ENCODE data around the gene DAW1. TPM values are rescaled to one million over a fixed set of nuclear protein-coding genes. Genes with fewer than 3 reads are reported as not detected.

DAW1 gene
- total RNA-seq, 1 donor from 2014 or later = not detected

GRCh38 chr2:227826563-227826962 is 44.9 kb upstream of the DAW1 start:
- no peak for TF ChIP-seq CTCF (IDR thresholded peaks at IDR 0.05)
- Histone ChIP-seq H3K27ac (no peak overlapping the region), H3K9me3 (no peaks in the 10 kb centered on the region), H3K4me1 (no peaks in the 10 kb centered on the region), H3K27me3 (no peaks in the 10 kb centered on the region), H3K4me3 (no peak overlapping the region), H3K36me3 (no peaks in the 10 kb centered on the region)
- DNase-seq = no peak
- intact Hi-C loops (cut with DNase I) = no loop called here
- no peak for ATAC-seq

GRCh38 chr2:227827143-227827542 is 44.3 kb upstream of the DAW1 start:
- no peaks in the 10 kb centered on the region for H3K4me1 ChIP-seq
- H3K27me3 ChIP-seq = no peaks in the 10 kb centered on the region
- no peak for TF ChIP-seq CTCF (IDR thresholded peaks at IDR 0.05)
- H3K4me3 ChIP-seq = no peak overlapping the region
- ATAC-seq (peak; percentile 38), DNase-seq (no peak)
- no peaks in the 10 kb centered on the region for H3K9me3 ChIP-seq
- intact Hi-C loops (cut with DNase I) = no loop called here
- no peaks in the 10 kb centered on the region for H3K36me3 ChIP-seq
- no peak overlapping the region for H3K27ac ChIP-seq

- no peak for TF ChIP-seq CTCF (IDR thresholded peaks at IDR 0.05)
- H3K9me3 ChIP-seq = no peaks in the 10 kb centered on the region
- no peak overlapping the region for H3K27ac ChIP-seq
- ATAC-seq (no peak), DNase-seq (no peak)
- no peaks in the 10 kb centered on the region for H3K27me3 ChIP-seq
- intact Hi-C loops (cut with DNase I) = no loop called here
- no peaks in the 10 kb centered on the region for H3K36me3 ChIP-seq
- no peak overlapping the region for H3K4me3 ChIP-seq
- H3K4me1 ChIP-seq = no peaks in the 10 kb centered on the region
Observed at GRCh38 chr2:227828477-227828912, 42.9 kb upstream of the DAW1 start.

- ATAC-seq = no peak
- H3K4me1 ChIP-seq = no peaks in the 10 kb centered on the region
- no peaks in the 10 kb centered on the region for H3K9me3 ChIP-seq
- no peak overlapping the region for H3K4me3 ChIP-seq
- intact Hi-C loops (cut with DNase I) = no loop called here
- no peaks in the 10 kb centered on the region for H3K36me3 ChIP-seq
- H3K27ac ChIP-seq = no peak overlapping the region
- H3K27me3 ChIP-seq = no peaks in the 10 kb centered on the region
- no peak for TF ChIP-seq CTCF (IDR thresholded peaks at IDR 0.05)
- no peak for DNase-seq
Observed at GRCh38 chr2:227829337-227829736, 42.1 kb upstream of the DAW1 start.

GRCh38 chr2:227834423-227834822 is 37.0 kb upstream of the DAW1 start:
- no peaks in the 10 kb centered on the region for H3K9me3 ChIP-seq
- H3K36me3 ChIP-seq = no peaks in the 10 kb centered on the region
- no peak for TF ChIP-seq CTCF (IDR thresholded peaks at IDR 0.05)
- ATAC-seq = no peak
- H3K27ac ChIP-seq = no peak overlapping the region
- intact Hi-C loops (cut with DNase I) = no loop called here
- no peaks in the 10 kb centered on the region for H3K27me3 ChIP-seq
- H3K4me3 ChIP-seq = no peak overlapping the region
- DNase-seq = no peak
- H3K4me1 ChIP-seq = no peaks in the 10 kb centered on the region
